ENCODE data around the gene TTC28. TPM values are rescaled to one million over a fixed set of nuclear protein-coding genes. Genes with fewer than 3 reads are reported as not detected.
"Not testable (repeated sequence)": the region's sequence is repeated elsewhere in the genome, so short reads cannot be mapped to it uniquely, and the experiment has no call there.

The TTC28 gene
- total RNA-seq (1 to 10 TPM; 2.3 to 7.8 (median 3.0) TPM), total RNA-seq (0.15 to 7.4 (median 3.8) reads per million in 29 experiments)
- total RNA-seq (2013) = 3.7 TPM

DNA sequence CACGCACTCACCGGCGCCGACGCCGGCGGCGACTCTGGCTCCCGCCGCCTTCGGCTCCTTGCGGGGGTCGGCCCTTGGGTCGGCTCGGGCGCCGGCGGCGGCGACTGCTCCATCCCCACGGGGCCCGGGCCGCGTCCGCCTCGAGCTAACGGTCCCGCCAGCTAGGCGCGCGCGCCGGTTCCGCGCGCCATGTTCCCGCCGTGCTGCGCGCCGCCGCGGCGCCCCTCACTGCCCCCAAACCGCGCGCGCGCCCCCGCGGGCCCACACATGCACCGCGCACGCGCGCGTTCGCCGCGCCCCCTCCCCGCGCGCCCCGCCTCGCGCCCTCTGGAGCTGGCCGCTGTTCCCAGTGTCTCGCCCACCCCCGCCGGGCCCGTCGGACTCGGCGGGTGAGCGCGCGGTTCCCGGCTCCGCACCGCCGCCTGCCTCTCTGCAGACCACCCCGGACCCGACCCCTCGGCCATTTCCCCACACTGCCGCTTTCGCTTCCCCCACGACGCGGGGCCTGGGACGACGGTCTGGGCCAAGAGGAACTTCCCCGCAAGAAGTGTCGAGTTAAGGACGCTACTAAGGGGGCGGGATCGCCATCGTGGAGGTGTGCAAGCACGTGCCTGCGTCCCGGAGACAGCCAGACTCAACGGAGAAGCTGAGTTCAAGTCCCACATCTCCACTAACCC, at the start of gene TTC28:
Gene TTC28, minus strand, starts transcription at position 230 of the 677 bp plus-strand sequence. Its CDS starts 117 bp downstream, at position 113.
- peak in 15 of 35 experiments; percentile 2 to 40 (median 12) for DNase-seq
- WGBS (ENCODE audit: insufficient coverage) = 4% methylated on average over 91 of the region's 101 CpGs
- H3K36me3 Mint-ChIP-seq; H3K36me3 ChIP-seq (ENCODE audit: control insufficient read depth in 2 of 2, extremely low read depth in 1 of 2, insufficient read depth in 1 of 2, low read length in 1 of 2); H3K9me3 ChIP-seq; CTCF ChIA-PET; POLR2A ChIA-PET; H3K27ac Mint-ChIP-seq; ATAC-seq (replicated peaks in 1 of 4); H3K9me3 Mint-ChIP-seq; H3K27ac ChIP-seq (ENCODE audit: low read length): not testable (repeated sequence)
- H3K27me3 Mint-ChIP-seq = peaks cover 28 to 78% of the 10 kb centered on the region in 2 donors
- peaks cover 12 to 17% (median 15%) of the 10 kb centered on the region in 3 donors for H3K4me1 Mint-ChIP-seq
- H3K4me3 Mint-ChIP-seq = peak within 1 kb of the TSS; percentile 73 to 78 (median 74)
- Histone ChIP-seq H3K27me3 (replicated peaks in 1 of 2; ENCODE audit: control insufficient read depth in 2 of 2, extremely low read depth in 1 of 2, insufficient read depth in 2 of 2, low read length in 1 of 2) (peaks cover 12 to 56% of the 10 kb centered on the region in 2 experiments), H3K4me1 (ENCODE audit: control insufficient read depth in 1 of 2, extremely low read depth in 1 of 2, insufficient read depth in 2 of 2, low read length in 2 of 2) (peaks cover 3 to 13% of the 10 kb centered on the region in 2 experiments), H3K4me3 (ENCODE audit: control insufficient read depth in 1 of 2, extremely low read depth in 1 of 2, low read length in 1 of 2) (peak within 1 kb of the TSS in 1 of 2 donors; percentile 38)

DNA sequence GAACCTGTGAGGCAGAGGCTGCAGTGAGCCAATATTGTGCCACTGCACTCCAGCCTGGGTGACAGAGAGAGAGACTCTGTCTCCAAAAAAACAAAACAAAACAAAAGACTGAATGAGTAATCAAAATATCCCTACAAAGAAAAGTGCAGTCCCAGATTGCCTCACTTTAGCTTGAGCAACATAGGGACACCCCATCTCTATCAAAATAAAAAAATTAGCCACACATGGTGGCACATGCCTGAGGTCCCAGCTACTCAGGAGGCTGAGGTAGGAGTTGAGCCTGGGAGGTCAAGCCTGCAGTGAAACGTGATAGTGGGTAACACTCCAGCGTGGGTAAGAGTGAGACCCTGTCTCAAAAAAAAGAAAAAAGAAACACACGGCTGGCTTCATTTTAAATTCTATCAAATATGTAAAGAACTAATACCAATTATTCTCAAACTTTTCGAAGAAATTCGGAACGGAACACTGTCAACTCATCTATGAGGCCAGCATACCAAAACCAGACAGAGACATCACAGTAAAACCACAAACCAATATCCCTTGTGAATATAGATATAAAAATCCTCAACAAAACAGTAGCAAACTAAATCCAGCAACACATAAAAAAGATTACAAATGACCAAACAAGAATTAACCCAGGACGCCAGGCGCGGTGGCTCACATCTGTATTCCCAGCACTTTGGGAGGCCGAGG, 49.1 kb upstream of the TTC28 start:
- peaks cover 26% of the 10 kb centered on the region for H3K36me3 Mint-ChIP-seq
- H3K27ac Mint-ChIP-seq = no peak overlapping the region
- H3K9me3 Mint-ChIP-seq = no peaks in the 10 kb centered on the region
- WGBS (ENCODE audit: insufficient coverage) = 100% methylated on average over 3 of the region's 10 CpGs
- DNase-seq (no peak), ATAC-seq (replicated peaks in 1 of 4) (no peak)
- Histone ChIP-seq H3K4me3 (ENCODE audit: control insufficient read depth in 1 of 2, extremely low read depth in 1 of 2, low read length in 1 of 2) (no peak overlapping the region), H3K27ac (ENCODE audit: low read length) (no peak overlapping the region), H3K4me1 (ENCODE audit: control insufficient read depth in 1 of 2, extremely low read depth in 1 of 2, insufficient read depth in 2 of 2, low read length in 2 of 2) (no peaks in the 10 kb centered on the region), H3K36me3 (ENCODE audit: control insufficient read depth in 2 of 2, extremely low read depth in 1 of 2, insufficient read depth in 1 of 2, low read length in 1 of 2) (peaks cover 0 to 3% of the 10 kb centered on the region in 2 donors), H3K9me3 (no peaks in the 10 kb centered on the region), H3K27me3 (replicated peaks in 1 of 2; ENCODE audit: control insufficient read depth in 2 of 2, extremely low read depth in 1 of 2, insufficient read depth in 2 of 2, low read length in 1 of 2) (no peaks in the 10 kb centered on the region)
- ChIA-PET CTCF (interaction anchor here in 1 of 2 donors (0.8 kb wide), 1 partner anchor 150 kb away, joined by 5 read pairs; no protein-coding TSS in a partner anchor), POLR2A (interaction anchor here in 1 of 2 donors (0.6 kb wide), 1 partner anchor 183 kb away, joined by 4 read pairs; no protein-coding TSS in a partner anchor)
- peaks cover 0 to 5% (median 0%) of the 10 kb centered on the region in 3 donors for H3K4me1 Mint-ChIP-seq
- no peak overlapping the region for H3K4me3 Mint-ChIP-seq
- H3K27me3 Mint-ChIP-seq = no peaks in the 10 kb centered on the region

GRCh38 chr22:28728002-28728401, 48.4 kb upstream of the TTC28 start:
- no peak for ATAC-seq (replicated peaks in 1 of 4)
- CTCF ChIA-PET = no interaction called here
- no peaks in the 10 kb centered on the region for H3K27me3 Mint-ChIP-seq
- H3K36me3 ChIP-seq (ENCODE audit: control insufficient read depth in 2 of 2, extremely low read depth in 1 of 2, insufficient read depth in 1 of 2, low read length in 1 of 2) = peaks cover 0 to 3% of the 10 kb centered on the region in 2 donors
- H3K36me3 Mint-ChIP-seq = peaks cover 22% of the 10 kb centered on the region
- H3K4me3 ChIP-seq (ENCODE audit: control insufficient read depth in 1 of 2, extremely low read depth in 1 of 2, low read length in 1 of 2) = no peak overlapping the region
- no peaks in the 10 kb centered on the region for H3K9me3 Mint-ChIP-seq
- H3K4me1 Mint-ChIP-seq = peaks cover 0 to 5% (median 0%) of the 10 kb centered on the region in 3 donors
- H3K9me3 ChIP-seq = no peaks in the 10 kb centered on the region
- H3K27me3 ChIP-seq (replicated peaks in 1 of 2; ENCODE audit: control insufficient read depth in 2 of 2, extremely low read depth in 1 of 2, insufficient read depth in 2 of 2, low read length in 1 of 2) = no peaks in the 10 kb centered on the region
- no peaks in the 10 kb centered on the region for H3K4me1 ChIP-seq (ENCODE audit: control insufficient read depth in 1 of 2, extremely low read depth in 1 of 2, insufficient read depth in 2 of 2, low read length in 2 of 2)
- no peak overlapping the region for H3K27ac ChIP-seq (ENCODE audit: low read length)
- no peak overlapping the region for H3K4me3 Mint-ChIP-seq
- POLR2A ChIA-PET = no interaction called here
- H3K27ac Mint-ChIP-seq = no peak overlapping the region
- no CpG with 5 or more reads among the region's 1 CpG for WGBS (ENCODE audit: insufficient coverage)
- DNase-seq = no peak

DNA sequence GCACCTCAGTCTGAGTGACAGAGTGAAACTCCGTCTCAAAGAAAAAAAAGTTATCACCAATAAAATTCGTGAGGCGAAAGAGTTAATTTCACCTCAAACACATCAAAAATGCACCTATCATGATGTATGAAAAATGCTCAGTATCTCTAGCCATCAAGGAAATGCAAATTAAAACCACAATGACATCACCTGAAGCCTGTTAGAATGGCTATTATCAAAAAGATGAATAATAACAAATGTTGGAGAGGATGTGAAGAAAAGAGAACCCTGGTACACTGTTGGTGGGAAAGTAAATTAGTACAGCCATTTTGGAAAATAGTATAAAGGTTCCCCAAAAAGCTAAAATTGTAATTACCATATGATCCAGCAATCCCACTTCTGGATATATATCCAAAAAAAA, 38.4 kb upstream of the TTC28 start:
- no peak overlapping the region for H3K27ac Mint-ChIP-seq
- no peak for ATAC-seq (replicated peaks in 1 of 4)
- 96% methylated on average over 3 of the region's 3 CpGs for WGBS (ENCODE audit: insufficient coverage)
- H3K36me3 Mint-ChIP-seq = peaks cover 12% of the 10 kb centered on the region
- Histone ChIP-seq H3K36me3 (ENCODE audit: control insufficient read depth in 2 of 2, extremely low read depth in 1 of 2, insufficient read depth in 1 of 2, low read length in 1 of 2) (peaks cover 0 to 3% of the 10 kb centered on the region in 2 donors), H3K27me3 (replicated peaks in 1 of 2; ENCODE audit: control insufficient read depth in 2 of 2, extremely low read depth in 1 of 2, insufficient read depth in 2 of 2, low read length in 1 of 2) (no peaks in the 10 kb centered on the region), H3K9me3 (no peaks in the 10 kb centered on the region), H3K27ac (ENCODE audit: low read length) (no peak overlapping the region), H3K4me1 (ENCODE audit: control insufficient read depth in 1 of 2, extremely low read depth in 1 of 2, insufficient read depth in 2 of 2, low read length in 2 of 2) (no peaks in the 10 kb centered on the region), H3K4me3 (ENCODE audit: control insufficient read depth in 1 of 2, extremely low read depth in 1 of 2, low read length in 1 of 2) (no peak overlapping the region)
- peaks cover 0 to 3% (median 2%) of the 10 kb centered on the region in 3 donors for H3K4me1 Mint-ChIP-seq
- POLR2A ChIA-PET = no interaction called here
- DNase-seq = no peak
- no peak overlapping the region for H3K4me3 Mint-ChIP-seq
- CTCF ChIA-PET = no interaction called here
- no peaks in the 10 kb centered on the region for H3K9me3 Mint-ChIP-seq
- H3K27me3 Mint-ChIP-seq = no peaks in the 10 kb centered on the region

DNA sequence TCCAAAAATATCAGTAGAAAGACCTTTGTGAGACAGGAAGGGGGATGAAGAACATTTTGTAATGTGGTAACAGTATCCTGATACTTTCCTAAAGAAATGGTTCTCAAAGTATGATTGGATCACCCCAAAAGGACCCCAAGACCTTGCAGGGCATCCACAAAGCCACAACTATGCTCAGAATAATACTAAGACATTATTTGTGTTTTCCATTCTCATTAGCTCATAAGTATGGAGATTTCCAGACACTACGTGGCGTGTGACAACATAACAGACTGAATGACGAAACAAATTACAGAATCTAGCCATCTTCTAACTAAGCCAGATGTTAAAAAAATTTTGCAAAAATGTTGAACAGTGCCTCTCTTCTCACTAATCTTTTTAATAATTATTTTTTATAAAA, 37.0 kb upstream of the TTC28 start:
- Histone ChIP-seq H3K4me3 (ENCODE audit: control insufficient read depth in 1 of 2, extremely low read depth in 1 of 2, low read length in 1 of 2) (no peak overlapping the region), H3K27ac (ENCODE audit: low read length) (no peak overlapping the region), H3K9me3 (no peaks in the 10 kb centered on the region), H3K27me3 (replicated peaks in 1 of 2; ENCODE audit: control insufficient read depth in 2 of 2, extremely low read depth in 1 of 2, insufficient read depth in 2 of 2, low read length in 1 of 2) (no peaks in the 10 kb centered on the region), H3K36me3 (ENCODE audit: control insufficient read depth in 2 of 2, extremely low read depth in 1 of 2, insufficient read depth in 1 of 2, low read length in 1 of 2) (peaks cover 0 to 3% of the 10 kb centered on the region in 2 donors), H3K4me1 (ENCODE audit: control insufficient read depth in 1 of 2, extremely low read depth in 1 of 2, insufficient read depth in 2 of 2, low read length in 2 of 2) (no peaks in the 10 kb centered on the region)
- Mint-ChIP-seq H3K9me3 (no peaks in the 10 kb centered on the region), H3K27me3 (no peaks in the 10 kb centered on the region), H3K4me1 (peaks cover 0 to 3% (median 2%) of the 10 kb centered on the region in 3 donors), H3K27ac (no peak overlapping the region), H3K4me3 (no peak overlapping the region), H3K36me3 (peaks cover 19% of the 10 kb centered on the region)
- WGBS (ENCODE audit: insufficient coverage) = 100% methylated on average over 2 of the region's 3 CpGs
- no peak for ATAC-seq (replicated peaks in 1 of 4)
- CTCF ChIA-PET = no interaction called here
- POLR2A ChIA-PET = no interaction called here
- no peak for DNase-seq

GRCh38 chr22:28715611-28716010, 36.0 kb upstream of the TTC28 start:
- Histone ChIP-seq H3K36me3 (ENCODE audit: control insufficient read depth in 2 of 2, extremely low read depth in 1 of 2, insufficient read depth in 1 of 2, low read length in 1 of 2) (no peaks in the 10 kb centered on the region), H3K9me3 (no peaks in the 10 kb centered on the region), H3K4me3 (ENCODE audit: control insufficient read depth in 1 of 2, extremely low read depth in 1 of 2, low read length in 1 of 2) (no peak overlapping the region), H3K4me1 (ENCODE audit: control insufficient read depth in 1 of 2, extremely low read depth in 1 of 2, insufficient read depth in 2 of 2, low read length in 2 of 2) (no peaks in the 10 kb centered on the region), H3K27me3 (replicated peaks in 1 of 2; ENCODE audit: control insufficient read depth in 2 of 2, extremely low read depth in 1 of 2, insufficient read depth in 2 of 2, low read length in 1 of 2) (no peaks in the 10 kb centered on the region), H3K27ac (ENCODE audit: low read length) (no peak overlapping the region)
- no peak for ATAC-seq (replicated peaks in 1 of 4)
- no peak overlapping the region for H3K27ac Mint-ChIP-seq
- DNase-seq = no peak
- peaks cover 27% of the 10 kb centered on the region for H3K36me3 Mint-ChIP-seq
- ChIA-PET POLR2A (no interaction called here), CTCF (no interaction called here)
- H3K4me3 Mint-ChIP-seq = no peak overlapping the region
- 100% methylated on average over 1 of the region's 7 CpGs for WGBS (ENCODE audit: insufficient coverage)
- no peaks in the 10 kb centered on the region for H3K9me3 Mint-ChIP-seq
- H3K4me1 Mint-ChIP-seq = peaks cover 0 to 3% (median 2%) of the 10 kb centered on the region in 3 donors
- no peaks in the 10 kb centered on the region for H3K27me3 Mint-ChIP-seq

Measured in T-cell (primary cell).